Gastroesophageal sphincter (tissue), 3 donors: Measurements from ENCODE around the gene ADGRL2.

ENCODE experiments used
- POLR2A ChIP-seq, 2 donors: fragments of 450-650 bp; IDR thresholded peaks; one replicate each; pipeline ENCODE4 v1.6.1; 2017; ENCODE audit warnings: antibody characterized with exemption in 2 of 2, mild to moderate bottlenecking in 2 of 2, moderate library complexity in 1 of 2
- POLR2AphosphoS5 ChIP-seq: sonication (generic); formaldehyde crosslinking; IDR thresholded peaks from one replicate; pipeline ENCODE4 v1.6.1; 2017; ENCODE audit warnings: antibody characterized with exemption
- TF ChIP-seq, protein P1 (sequence below), 4 experiments: fragments of 200-600 bp in 2 of 4; fragments of 450-650 bp in 2 of 4; sonication (generic) in 1 of 4; IDR thresholded peaks; one replicate each; pipeline ENCODE4 v1.5.1; 2017 to 2019; ENCODE audit warnings: antibody characterized with exemption in 4 of 4, mild to moderate bottlenecking in 2 of 4, moderate library complexity in 2 of 4

- TF ChIP-seq, protein P1, sequence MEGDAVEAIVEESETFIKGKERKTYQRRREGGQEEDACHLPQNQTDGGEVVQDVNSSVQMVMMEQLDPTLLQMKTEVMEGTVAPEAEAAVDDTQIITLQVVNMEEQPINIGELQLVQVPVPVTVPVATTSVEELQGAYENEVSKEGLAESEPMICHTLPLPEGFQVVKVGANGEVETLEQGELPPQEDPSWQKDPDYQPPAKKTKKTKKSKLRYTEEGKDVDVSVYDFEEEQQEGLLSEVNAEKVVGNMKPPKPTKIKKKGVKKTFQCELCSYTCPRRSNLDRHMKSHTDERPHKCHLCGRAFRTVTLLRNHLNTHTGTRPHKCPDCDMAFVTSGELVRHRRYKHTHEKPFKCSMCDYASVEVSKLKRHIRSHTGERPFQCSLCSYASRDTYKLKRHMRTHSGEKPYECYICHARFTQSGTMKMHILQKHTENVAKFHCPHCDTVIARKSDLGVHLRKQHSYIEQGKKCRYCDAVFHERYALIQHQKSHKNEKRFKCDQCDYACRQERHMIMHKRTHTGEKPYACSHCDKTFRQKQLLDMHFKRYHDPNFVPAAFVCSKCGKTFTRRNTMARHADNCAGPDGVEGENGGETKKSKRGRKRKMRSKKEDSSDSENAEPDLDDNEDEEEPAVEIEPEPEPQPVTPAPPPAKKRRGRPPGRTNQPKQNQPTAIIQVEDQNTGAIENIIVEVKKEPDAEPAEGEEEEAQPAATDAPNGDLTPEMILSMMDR (IDR thresholded peaks at IDR 0.05): no peak
- TF ChIP-seq POLR2AphosphoS5: no peak
- TF ChIP-seq POLR2A (IDR thresholded peaks at IDR 0.05): no peak
Measured at GRCh38 chr1:81792184-81792583, 8.6 kb upstream of the ADGRL2 start.
